Spleen (tissue), 7 donors: Measurements from ENCODE around the gene IPO4.
"Not testable (repeated sequence)": the region's sequence is repeated elsewhere in the genome, so short reads cannot be mapped to it uniquely, and the experiment has no call there.

Experiments
- POLR2A ChIP-seq, 3 donors: fragments of 450-650 bp; IDR thresholded peaks; one replicate each; pipeline ENCODE4 v1.5.1; 2017; ENCODE audit warnings: antibody characterized with exemption in 3 of 3, mild to moderate bottlenecking in 1 of 3
- TF ChIP-seq, protein P1 (sequence below), 11 experiments: fragments of 200-600 bp in 7 of 11; fragments of 450-650 bp in 4 of 11; sonication (generic) in 4 of 11; IDR thresholded peaks in 8 of 11; conservative IDR thresholded peaks in 3 of 11; 1 replicate in 7 of 11; 2 replicates in 4 of 11; pipeline versions ENCODE4 v1.4.0 to v1.8.0; 2016 to 2021; ENCODE audit warnings: antibody characterized with exemption in 11 of 11, inconsistent platforms in 4 of 11, mild to moderate bottlenecking in 1 of 11
- donor health status: DM: no; HTN: no; CAD: no; lungs with moderate emphysema.
- donor health status: DM: no; HTN: no; CAD: no.
- donor health status: DM: no; HTN: no; CAD: no.

DNA sequence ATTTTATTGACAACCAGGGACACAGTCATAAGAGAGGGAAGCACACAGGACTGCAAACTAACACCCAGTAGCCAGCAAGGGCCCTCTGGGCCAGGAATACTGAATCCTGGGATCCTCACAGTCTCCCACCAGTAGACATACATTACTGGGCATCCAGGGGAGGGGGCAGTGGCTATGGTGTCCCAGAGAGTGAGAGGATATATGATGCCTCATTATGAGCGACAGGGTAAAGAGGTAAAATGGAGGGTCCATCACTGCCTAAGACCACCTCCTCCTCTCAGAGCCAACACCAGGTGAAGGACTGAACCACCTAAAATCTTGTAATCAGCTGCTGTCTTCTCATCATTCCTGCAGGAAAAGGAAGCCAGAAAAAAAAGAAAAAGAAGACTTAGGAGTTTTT, 28.3 kb upstream of the IPO4 start:
- TF ChIP-seq, protein P1, sequence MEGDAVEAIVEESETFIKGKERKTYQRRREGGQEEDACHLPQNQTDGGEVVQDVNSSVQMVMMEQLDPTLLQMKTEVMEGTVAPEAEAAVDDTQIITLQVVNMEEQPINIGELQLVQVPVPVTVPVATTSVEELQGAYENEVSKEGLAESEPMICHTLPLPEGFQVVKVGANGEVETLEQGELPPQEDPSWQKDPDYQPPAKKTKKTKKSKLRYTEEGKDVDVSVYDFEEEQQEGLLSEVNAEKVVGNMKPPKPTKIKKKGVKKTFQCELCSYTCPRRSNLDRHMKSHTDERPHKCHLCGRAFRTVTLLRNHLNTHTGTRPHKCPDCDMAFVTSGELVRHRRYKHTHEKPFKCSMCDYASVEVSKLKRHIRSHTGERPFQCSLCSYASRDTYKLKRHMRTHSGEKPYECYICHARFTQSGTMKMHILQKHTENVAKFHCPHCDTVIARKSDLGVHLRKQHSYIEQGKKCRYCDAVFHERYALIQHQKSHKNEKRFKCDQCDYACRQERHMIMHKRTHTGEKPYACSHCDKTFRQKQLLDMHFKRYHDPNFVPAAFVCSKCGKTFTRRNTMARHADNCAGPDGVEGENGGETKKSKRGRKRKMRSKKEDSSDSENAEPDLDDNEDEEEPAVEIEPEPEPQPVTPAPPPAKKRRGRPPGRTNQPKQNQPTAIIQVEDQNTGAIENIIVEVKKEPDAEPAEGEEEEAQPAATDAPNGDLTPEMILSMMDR (IDR thresholded peaks at IDR 0.05 in 8 of 11, conservative IDR thresholded peaks at IDR 0.05 in 3 of 11) = not testable (repeated sequence)
- TF ChIP-seq POLR2A (IDR thresholded peaks at IDR 0.05) = not testable (repeated sequence)
